Breast epithelium (tissue), 3 donors: Measurements from ENCODE around the gene TXNRD1.

Experiments used
- CTCF ChIP-seq, 3 donors: fragments of 450-650 bp; IDR thresholded peaks; one replicate each; pipeline ENCODE4 v1.5.1; 2016 to 2017; ENCODE audit warnings: antibody characterized with exemption in 3 of 3, mild to moderate bottlenecking in 3 of 3, moderate library complexity in 3 of 3
- POLR2A ChIP-seq: fragments of 450-650 bp; IDR thresholded peaks from one replicate; pipeline ENCODE4 v1.6.1; 2016; ENCODE audit warnings: antibody characterized with exemption, mild to moderate bottlenecking, moderate library complexity
- POLR2AphosphoS5 ChIP-seq, 3 donors: sonication (generic); formaldehyde crosslinking; IDR thresholded peaks; one replicate each; pipeline ENCODE4 v1.6.1; 2017; ENCODE audit warnings: antibody characterized with exemption in 3 of 3

- TF ChIP-seq POLR2A (no peak), POLR2AphosphoS5 (IDR thresholded peaks at IDR 0.05) (no peak), CTCF (IDR thresholded peaks at IDR 0.05) (no peak)
Observed at GRCh38 chr12:104369708-104370107, 154.1 kb downstream of the TXNRD1 start.
